Psoas muscle (tissue), 8 donors: ENCODE measurements around the gene PRRT3. TPM values are rescaled to one million over a fixed set of nuclear protein-coding genes. Genes with fewer than 3 reads are reported as not detected.

Experiments used
- ATAC-seq, 4 donors: fragments of 200-7000 bp; cut with Tn5 transposase; one replicate each; pipeline ENCODE4 v1.9.1; 2020; ENCODE audit warnings: moderate library complexity in 3 of 4, mild to moderate bottlenecking in 2 of 4
- DNase-seq, 2 donors: peaks; one replicate each; pipeline ENCODE4 v3.0.0-alpha.2; 2020
- H3K27ac ChIP-seq: fragments of 200-600 bp; one replicate; pipeline ENCODE4 v1.8.0; 2022
- H3K27me3 ChIP-seq, 3 donors: fragments of 200-600 bp in 1 of 3; one replicate each; pipeline versions ENCODE4 v1.6.1 to v1.8.0; 2013 to 2022; ENCODE audit warnings: low read length in 2 of 3, mild to moderate bottlenecking in 2 of 3, moderate library complexity in 1 of 3; ENCODE audit not compliant: insufficient read depth in 3 of 3
- H3K36me3 ChIP-seq, 2 donors: fragments of 200-600 bp in 1 of 2; one replicate each; pipeline versions ENCODE4 v1.6.1 to v1.8.0; 2013 to 2022; ENCODE audit warnings: low read depth in 1 of 2, mild to moderate bottlenecking in 1 of 2, moderate library complexity in 1 of 2; ENCODE audit not compliant: insufficient read depth in 1 of 2
- H3K4me1 ChIP-seq: fragments of 200-600 bp; one replicate; pipeline ENCODE4 v1.8.0; 2022
- H3K4me3 ChIP-seq: fragments of 200-600 bp; one replicate; pipeline ENCODE4 v1.8.0; 2022; ENCODE audit warnings: mild to moderate bottlenecking
- H3K9me3 ChIP-seq: fragments of 200-600 bp; one replicate; pipeline ENCODE4 v1.8.0; 2022
- CTCF ChIP-seq: fragments of 200-600 bp; IDR thresholded peaks from one replicate; pipeline ENCODE4 v1.8.0; 2022; ENCODE audit warnings: antibody characterized with exemption
- WGBS, 3 donors: extraction: QIAGEN DNeasy Blood & Tissue Kit; methylation state at CpG; one replicate each; pipeline versions ENCODE4 v1.1.6 to v1.1.7; 2013; 5-methylcytosine and 5-hydroxymethylcytosine counted together
- intact Hi-C, 2 donors: fragments of 100-400 bp; cut with DNase I; formaldehyde crosslinking; loops; one replicate each; pipeline versions ENCODE4 v1.11.0 to v1.14.2; 2022
- polyA plus RNA-seq, 3 donors: library from polyadenylated mRNA; stranded (reverse); fragments of 200-250 nt; gene quantifications; one replicate each; pipeline ENCODE4 v1.2.3, GENCODE V29; 2013
- total RNA-seq, 4 donors: library from RNA; stranded (reverse); fragmentation: NEBNext Ultra II Directional in 2 of 4; extraction: Animal tissue kit (Norgen Biotek cat#: 25700) in 2 of 4; gene quantifications; one replicate each; pipeline versions ENCODE4 v1.2.1 to v1.2.4, GENCODE V29; 2021 to 2023
- donor health status: healthy with polysubstance abuse.
- donor health status: DM: no; HTN: no; CAD: no; lungs with moderate emphysema.
- donor health status: Bipolar disorder and iron deficiency.
- donor health status: healthy.
- donor health status: DM: yes; HTN: yes; CAD: no.
- donor health status: DM: no; HTN: no; CAD: no.
- donor health status: DM: no; HTN: no; CAD: no.
- donor health status: DM: yes; HTN: yes; CAD: no.

Gene PRRT3
- total and polyA plus RNA-seq, 7 donors: 0.55 to 4.0 (median 1.4) TPM

GRCh38 chr3:9969632-9970019 lies 17.4 kb upstream of the PRRT3 start:
- ATAC-seq: no peak
- peak overlapping the region; percentile 18 for H3K27ac ChIP-seq
- no peaks in the 10 kb centered on the region for H3K9me3 ChIP-seq
- H3K36me3 ChIP-seq: peaks cover 18 to 99% of the 10 kb centered on the region in 2 donors
- H3K4me3 ChIP-seq: no peak overlapping the region
- DNase-seq: no peak
- intact Hi-C loops: no loop called here
- no peak for TF ChIP-seq CTCF
- peaks cover 10% of the 10 kb centered on the region for H3K4me1 ChIP-seq
- H3K27me3 ChIP-seq: no peaks in the 10 kb centered on the region
- 93 to 95% (median 95%) methylated on average over 4 of the region's 4 CpGs for WGBS, 3 donors

GRCh38 chr3:9966841-9967240 lies 14.6 kb upstream of the PRRT3 start:
- TF ChIP-seq CTCF: no peak
- WGBS, 3 donors: 98 to 100% (median 100%) methylated on average over 2 of the region's 2 CpGs
- no peaks in the 10 kb centered on the region for H3K27me3 ChIP-seq
- intact Hi-C loops: no loop called here
- no peak overlapping the region for H3K4me3 ChIP-seq
- no peak for DNase-seq
- no peak overlapping the region for H3K27ac ChIP-seq
- no peak for ATAC-seq
- H3K9me3 ChIP-seq: no peaks in the 10 kb centered on the region
- H3K36me3 ChIP-seq: peaks cover 13 to 100% of the 10 kb centered on the region in 2 donors
- H3K4me1 ChIP-seq: peaks cover 10% of the 10 kb centered on the region

GRCh38 chr3:9965200-9965875 lies 13.1 kb upstream of the PRRT3 start:
- no peaks in the 10 kb centered on the region for H3K27me3 ChIP-seq
- peaks cover 13 to 100% of the 10 kb centered on the region in 2 donors for H3K36me3 ChIP-seq
- H3K27ac ChIP-seq: no peak overlapping the region
- WGBS, 3 donors: 92 to 93% (median 92%) methylated on average over 6 of the region's 6 CpGs
- DNase-seq: no peak
- intact Hi-C loops: no loop called here
- no peak for TF ChIP-seq CTCF
- no peaks in the 10 kb centered on the region for H3K4me1 ChIP-seq
- ATAC-seq: no peak
- H3K4me3 ChIP-seq: no peak overlapping the region
- no peaks in the 10 kb centered on the region for H3K9me3 ChIP-seq

- no peak for TF ChIP-seq CTCF
- Histone ChIP-seq H3K36me3 (peaks cover 3 to 43% of the 10 kb centered on the region in 2 donors), H3K27me3 (no peaks in the 10 kb centered on the region), H3K4me1 (peaks cover 18% of the 10 kb centered on the region), H3K4me3 (no peak overlapping the region), H3K9me3 (no peaks in the 10 kb centered on the region), H3K27ac (no peak overlapping the region)
- ATAC-seq (no peak), DNase-seq (no peak)
- 55 to 64% (median 61%) methylated on average over 5 of the region's 5 CpGs for WGBS, 3 donors
- intact Hi-C loops: no loop called here
Measured at GRCh38 chr3:9957214-9957613, 5.0 kb upstream of the PRRT3 start.
